ENCODE measurements around the gene ABI3BP.

ABI3BP gene

DNA sequence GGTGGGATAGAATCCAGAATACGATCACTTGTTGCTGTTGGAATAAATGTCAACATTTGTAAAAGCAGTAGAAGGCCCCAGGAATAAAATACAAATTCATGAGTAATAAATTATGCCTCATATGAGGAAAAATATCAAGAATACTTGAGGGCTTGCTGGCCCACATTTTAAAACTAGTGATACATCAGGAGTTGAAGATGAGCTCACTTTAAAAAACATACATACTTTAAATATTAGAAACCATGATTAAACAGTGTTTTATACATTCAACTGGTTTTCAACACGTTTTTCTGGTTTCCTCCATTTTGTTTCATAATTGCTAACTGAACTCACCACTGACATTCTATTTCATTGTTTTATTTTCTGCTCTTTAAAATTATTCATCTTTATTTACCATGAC, 142.5 kb downstream of the ABI3BP start:
- no peak overlapping the region for H3K4me3 ChIP-seq (ENCODE audit: low read depth, low read length)
- in situ Hi-C loops (cut with HindIII; ENCODE audit: low sequenced_read_pairs): no loop called here
- TF ChIP-seq, protein P1, sequence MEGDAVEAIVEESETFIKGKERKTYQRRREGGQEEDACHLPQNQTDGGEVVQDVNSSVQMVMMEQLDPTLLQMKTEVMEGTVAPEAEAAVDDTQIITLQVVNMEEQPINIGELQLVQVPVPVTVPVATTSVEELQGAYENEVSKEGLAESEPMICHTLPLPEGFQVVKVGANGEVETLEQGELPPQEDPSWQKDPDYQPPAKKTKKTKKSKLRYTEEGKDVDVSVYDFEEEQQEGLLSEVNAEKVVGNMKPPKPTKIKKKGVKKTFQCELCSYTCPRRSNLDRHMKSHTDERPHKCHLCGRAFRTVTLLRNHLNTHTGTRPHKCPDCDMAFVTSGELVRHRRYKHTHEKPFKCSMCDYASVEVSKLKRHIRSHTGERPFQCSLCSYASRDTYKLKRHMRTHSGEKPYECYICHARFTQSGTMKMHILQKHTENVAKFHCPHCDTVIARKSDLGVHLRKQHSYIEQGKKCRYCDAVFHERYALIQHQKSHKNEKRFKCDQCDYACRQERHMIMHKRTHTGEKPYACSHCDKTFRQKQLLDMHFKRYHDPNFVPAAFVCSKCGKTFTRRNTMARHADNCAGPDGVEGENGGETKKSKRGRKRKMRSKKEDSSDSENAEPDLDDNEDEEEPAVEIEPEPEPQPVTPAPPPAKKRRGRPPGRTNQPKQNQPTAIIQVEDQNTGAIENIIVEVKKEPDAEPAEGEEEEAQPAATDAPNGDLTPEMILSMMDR (IDR thresholded peaks at IDR 0.05; ENCODE audit: low read depth, low read length, missing control alignments): no peak
- no peak for DNase-seq (ENCODE audit: low read depth)

DNA sequence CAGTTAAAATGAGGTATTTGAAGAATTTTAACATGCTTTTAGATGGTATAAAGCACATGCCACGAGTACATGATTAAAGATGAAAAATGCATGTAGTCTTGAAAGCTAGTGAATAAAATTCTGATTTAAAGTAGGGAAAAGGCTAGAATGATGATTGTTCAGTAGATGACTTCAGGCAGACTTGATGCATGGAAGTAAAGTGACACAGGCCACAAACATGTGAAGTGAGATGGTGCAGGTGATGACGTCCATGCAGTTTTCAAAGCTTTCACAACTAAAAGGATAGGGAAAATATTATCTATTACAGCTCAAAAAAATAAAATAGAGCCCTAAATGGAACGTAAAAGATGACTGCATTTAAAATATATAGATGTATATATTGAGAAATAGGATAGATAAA, 143.1 kb downstream of the ABI3BP start:
- no peak overlapping the region for H3K4me3 ChIP-seq (ENCODE audit: low read depth, low read length)
- in situ Hi-C loops (cut with HindIII; ENCODE audit: low sequenced_read_pairs): no loop called here
- DNase-seq (ENCODE audit: low read depth): no peak
- TF ChIP-seq, protein P1 (IDR thresholded peaks at IDR 0.05; ENCODE audit: low read depth, low read length, missing control alignments): no peak

DNA sequence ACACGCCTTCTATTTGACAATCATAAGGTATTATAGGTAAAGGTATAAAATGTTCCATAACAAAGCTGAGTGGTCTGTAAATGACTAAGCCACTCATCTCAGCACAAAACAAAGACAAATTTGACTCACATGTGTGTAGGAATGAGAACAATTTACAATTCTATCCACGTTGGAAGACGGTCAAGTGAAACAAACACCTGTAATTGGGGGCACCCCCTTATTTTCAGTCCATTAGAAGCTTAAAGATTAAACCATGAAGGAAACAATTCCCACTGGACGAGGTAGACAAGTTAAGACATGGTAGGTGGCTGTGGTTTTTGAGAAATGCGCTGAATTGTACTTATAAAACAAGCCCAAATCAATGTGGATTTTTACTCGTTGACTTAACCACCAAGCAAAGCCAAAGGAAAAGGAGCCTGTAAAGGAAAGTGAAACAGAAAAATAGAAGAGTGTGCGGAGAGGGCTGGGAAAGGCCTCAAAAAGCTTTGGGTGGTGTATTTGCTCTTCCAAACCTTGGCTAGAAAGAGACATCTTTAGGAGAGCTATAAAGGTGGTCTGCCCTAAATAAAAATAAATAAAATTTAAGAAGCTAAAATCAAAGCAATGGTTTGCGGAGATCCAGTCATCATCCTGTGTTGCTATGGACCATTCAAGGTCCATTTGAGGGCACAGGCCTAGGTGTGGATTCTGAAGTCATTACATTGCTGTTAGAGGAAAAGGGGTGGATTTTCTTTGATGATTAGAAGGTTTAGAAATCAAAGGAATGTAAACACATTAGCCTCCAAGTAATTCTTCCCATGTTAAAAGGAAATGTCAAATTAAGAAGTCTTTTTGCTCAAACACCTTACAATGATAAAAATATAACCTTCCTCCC, 148.9 kb downstream of the ABI3BP start:
- TF ChIP-seq, protein P1 (IDR thresholded peaks at IDR 0.05; ENCODE audit: low read depth, low read length, missing control alignments): no peak
- H3K4me3 ChIP-seq (ENCODE audit: low read depth, low read length): no peak overlapping the region
- in situ Hi-C loops (cut with HindIII; ENCODE audit: low sequenced_read_pairs): no loop called here
- no peak for DNase-seq (ENCODE audit: low read depth)

DNA sequence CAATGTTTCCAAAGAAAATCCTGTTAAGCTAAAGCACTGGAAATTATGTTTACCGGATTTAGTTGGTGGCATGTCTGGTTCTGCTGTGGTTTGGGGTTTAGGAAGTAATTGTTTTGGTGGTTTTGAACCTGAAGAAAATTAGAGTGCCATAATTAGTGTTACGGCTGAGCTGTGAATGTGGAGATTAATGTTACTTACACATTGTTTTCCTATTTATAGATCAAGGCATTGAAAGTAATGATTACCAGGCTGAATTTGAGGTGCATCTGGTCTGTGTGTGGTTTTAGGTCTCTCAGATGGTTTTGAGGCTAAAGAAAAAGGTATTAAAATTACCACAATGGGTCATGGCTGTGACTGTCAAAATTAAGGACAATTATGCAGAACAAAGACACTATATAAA, 155.1 kb downstream of the ABI3BP start:
- no peak overlapping the region for H3K4me3 ChIP-seq (ENCODE audit: low read depth, low read length)
- TF ChIP-seq, protein P1 (IDR thresholded peaks at IDR 0.05; ENCODE audit: low read depth, low read length, missing control alignments): no peak
- no peak for DNase-seq (ENCODE audit: low read depth)
- in situ Hi-C loops (cut with HindIII; ENCODE audit: low sequenced_read_pairs): no loop called here

- TF ChIP-seq, protein P1 (IDR thresholded peaks at IDR 0.05; ENCODE audit: low read depth, low read length, missing control alignments): no peak
- DNase-seq (ENCODE audit: low read depth): no peak
- in situ Hi-C loops (cut with HindIII; ENCODE audit: low sequenced_read_pairs): no loop called here
These were observed 156.6 kb downstream of the ABI3BP start for GRCh38 chr3:100836661-100837060.

DNA sequence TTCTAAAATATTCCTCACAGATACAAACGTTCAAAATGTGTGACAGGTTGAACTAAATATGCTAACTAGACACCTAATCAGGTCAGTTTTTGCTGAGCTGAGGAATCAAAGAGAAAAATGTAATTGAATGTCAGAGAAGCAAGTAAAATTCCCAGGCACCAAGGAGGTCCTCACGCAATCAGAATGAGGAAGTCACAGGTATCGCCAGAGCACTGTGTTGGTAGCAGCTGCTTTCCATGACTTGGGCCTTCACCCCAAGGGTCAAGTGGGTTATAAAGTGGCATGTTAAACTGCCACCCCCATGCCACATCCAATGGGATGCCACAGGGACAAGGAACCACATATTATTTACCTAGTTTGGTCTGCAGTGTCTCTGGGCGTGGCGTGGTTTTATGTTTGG, 158.9 kb downstream of the ABI3BP start:
- in situ Hi-C loops (cut with HindIII; ENCODE audit: low sequenced_read_pairs): no loop called here
- no peak overlapping the region for H3K4me3 ChIP-seq (ENCODE audit: low read depth, low read length)
- no peak for DNase-seq (ENCODE audit: low read depth)
- TF ChIP-seq, protein P1 (IDR thresholded peaks at IDR 0.05; ENCODE audit: low read depth, low read length, missing control alignments): no peak

More at GRCh38 chr3:100836661-100837060, 156.6 kb downstream of the ABI3BP start:
- no peak overlapping the region for H3K4me3 ChIP-seq (ENCODE audit: low read depth, low read length)

All from astrocyte of the cerebellum (primary cell).